Measurements from ENCODE around the gene ATP7A.
"Not testable (repeated sequence)": the region's sequence is repeated elsewhere in the genome, so short reads cannot be mapped to it uniquely, and the experiment has no call there.

DNA sequence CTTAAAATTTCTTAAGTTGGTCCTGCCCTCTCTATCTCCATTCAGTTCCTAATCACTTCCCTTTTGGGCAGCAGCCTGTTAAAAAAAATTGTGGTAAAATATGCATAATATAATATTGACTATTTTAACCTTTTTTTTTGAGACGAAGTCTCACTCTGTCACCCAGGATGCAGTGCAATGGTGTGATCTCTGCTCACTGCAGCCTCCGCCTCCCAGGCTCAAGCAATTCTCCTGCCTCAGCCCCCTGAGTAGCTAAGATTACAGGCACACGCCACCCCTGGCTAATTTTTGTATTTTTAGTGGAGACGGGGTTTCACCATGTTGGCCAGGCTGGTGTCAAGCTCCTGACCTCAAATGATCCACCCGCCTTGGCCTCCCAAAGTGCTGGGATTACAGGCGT is 8.9 kb downstream of the ATP7A start:
- TF ChIP-seq EZH2 (IDR thresholded peaks at IDR 0.05); POLR2AphosphoS5 (IDR thresholded peaks at IDR 0.05; ENCODE audit: borderline replicate concordance, low read depth, low read length); FOXP2 (optimal IDR thresholded peaks at IDR 0.05; ENCODE audit: control extremely low read depth, extremely low read length, insufficient read depth): not testable (repeated sequence)
